Neural progenitor cell (in vitro differentiated cells): Measurements from ENCODE around the gene OSCAR.
"Not testable (repeated sequence)": the region's sequence is repeated elsewhere in the genome, so short reads cannot be mapped to it uniquely, and the experiment has no call there.

Source experiments
- CTCF ChIP-seq: fragments of 200-600 bp; sonication (generic); IDR thresholded peaks from 2 replicates; pipeline ENCODE4 v1.5.1; 2017; ENCODE audit warnings: antibody characterized with exemption, mild to moderate bottlenecking
- EZH2 ChIP-seq: fragments of 200-600 bp; sonication (generic); IDR thresholded peaks from 2 replicates; pipeline ENCODE4 v1.6.1; 2017; ENCODE audit warnings: antibody characterized with exemption, mild to moderate bottlenecking, moderate library complexity
- EZH2phosphoT487 ChIP-seq: fragments of 200-600 bp; sonication (generic); IDR thresholded peaks from 2 replicates; pipeline ENCODE4 v1.6.1; 2017; ENCODE audit warnings: antibody characterized with exemption

DNA sequence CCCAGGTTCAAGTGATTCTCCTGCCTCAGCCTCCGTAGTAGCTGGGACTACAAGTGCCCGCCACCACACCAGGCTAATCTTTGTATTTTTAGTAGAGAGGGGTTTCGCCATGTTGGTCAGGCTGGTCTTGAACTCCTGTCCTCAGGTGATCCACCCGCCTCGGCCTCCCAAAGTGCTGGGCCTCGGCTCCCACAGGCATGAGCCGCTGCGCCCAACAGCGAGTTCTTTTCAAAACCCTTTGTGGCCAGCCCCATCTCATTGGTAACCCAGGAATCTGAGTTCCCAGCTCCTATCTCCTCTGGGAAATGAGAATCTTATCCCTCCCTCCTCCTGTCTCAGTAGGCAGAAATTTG lies 724 bp downstream of the OSCAR start:
- TF ChIP-seq CTCF, EZH2, EZH2phosphoT487: not testable (repeated sequence)
